ENCODE measurements around the gene PPP2R3B. TPM values are rescaled to one million over a fixed set of nuclear protein-coding genes. Genes with fewer than 3 reads are reported as not detected.

The PPP2R3B gene
- polyA plus RNA-seq, 1 donor (not counting 4 experiments of a cell fraction or from before 2014, with no cell fraction given), result 6.6 TPM

DNA sequence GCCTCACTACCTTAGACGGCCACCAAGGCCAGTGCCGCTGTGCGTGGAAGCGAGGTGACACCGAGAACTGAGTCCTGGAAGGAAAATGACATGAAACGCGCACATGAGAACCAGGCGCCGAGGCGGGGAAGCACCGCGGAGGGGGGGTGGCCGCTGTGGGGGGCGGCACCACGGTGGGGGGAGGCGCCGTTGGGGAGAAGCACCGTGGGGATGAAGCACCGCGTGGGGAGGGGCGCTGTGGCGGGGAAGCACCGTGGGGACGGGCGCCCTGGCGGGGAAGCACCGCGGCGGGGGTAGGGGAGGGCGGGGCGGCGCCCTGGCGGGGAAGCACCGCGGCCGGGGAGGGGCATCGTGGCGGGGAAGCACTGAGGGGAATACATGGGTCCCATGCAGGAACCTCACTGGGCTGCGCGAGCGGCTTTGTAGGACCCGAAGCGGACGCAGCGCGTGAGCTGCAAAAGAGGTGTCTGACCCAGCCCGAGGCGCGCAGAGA, 28.0 kb downstream of the PPP2R3B start:
- Histone ChIP-seq H3K4me3 (ENCODE audit: control insufficient read depth in 2 of 3, extremely low read depth in 1 of 3, insufficient read depth in 2 of 3, low read depth in 1 of 3, low read length in 3 of 3) (no peak overlapping the region), H3K27me3 (ENCODE audit: control insufficient read depth, extremely low read depth, insufficient read depth, low read length) (no peaks in the 10 kb centered on the region), H3K79me2 (ENCODE audit: control insufficient read depth, insufficient read depth, low read length) (no peaks in the 10 kb centered on the region), H3K4me2 (ENCODE audit: control insufficient read depth, extremely low read depth, insufficient read depth, low read depth, low read length) (no peak overlapping the region), H3K9me1 (ENCODE audit: control insufficient read depth, extremely low read depth, insufficient read depth, low read length) (no peaks in the 10 kb centered on the region), H2AFZ (ENCODE audit: control insufficient read depth, low read length) (no peak overlapping the region), H4K20me1 (ENCODE audit: control insufficient read depth, extremely low read depth, insufficient read depth, low read length) (no peaks in the 10 kb centered on the region), H3K9ac (ENCODE audit: control insufficient read depth, extremely low read depth, insufficient read depth, low read length) (no peak overlapping the region), H3K4me1 (ENCODE audit: control insufficient read depth, extremely low read depth, insufficient read depth, low read length) (no peaks in the 10 kb centered on the region), H3K27ac (ENCODE audit: control insufficient read depth, insufficient read depth, low read length) (no peak overlapping the region), H3K9me3 (ENCODE audit: control insufficient read depth, low read depth, low read length) (peaks cover 13% of the 10 kb centered on the region), H3K36me3 (ENCODE audit: control insufficient read depth in 2 of 2, extremely low read depth in 1 of 2, insufficient read depth in 2 of 2, low read length in 2 of 2) (peaks cover 3 to 6% of the 10 kb centered on the region in 2 experiments)
- DNase-seq (ENCODE audit: low read depth, low spot score), result no peak
- TF ChIP-seq CTCF (optimal IDR thresholded peaks at IDR 0.05 in 1 of 3, IDR thresholded peaks at IDR 0.05 in 1 of 3, conservative IDR thresholded peaks at IDR 0.05 in 1 of 3; ENCODE audit: extremely low read depth in 1 of 3, insufficient read depth in 2 of 3, low read length in 3 of 3) (no peak), EZH2 (IDR thresholded peaks at IDR 0.05; ENCODE audit: low read length) (no peak)
- FAIRE-seq, result no peak
- dilution Hi-C loops (cut with MboI; ENCODE audit: extremely low pct_ligation_motif_present, low sequenced_read_pairs), result no loop called here

DNA sequence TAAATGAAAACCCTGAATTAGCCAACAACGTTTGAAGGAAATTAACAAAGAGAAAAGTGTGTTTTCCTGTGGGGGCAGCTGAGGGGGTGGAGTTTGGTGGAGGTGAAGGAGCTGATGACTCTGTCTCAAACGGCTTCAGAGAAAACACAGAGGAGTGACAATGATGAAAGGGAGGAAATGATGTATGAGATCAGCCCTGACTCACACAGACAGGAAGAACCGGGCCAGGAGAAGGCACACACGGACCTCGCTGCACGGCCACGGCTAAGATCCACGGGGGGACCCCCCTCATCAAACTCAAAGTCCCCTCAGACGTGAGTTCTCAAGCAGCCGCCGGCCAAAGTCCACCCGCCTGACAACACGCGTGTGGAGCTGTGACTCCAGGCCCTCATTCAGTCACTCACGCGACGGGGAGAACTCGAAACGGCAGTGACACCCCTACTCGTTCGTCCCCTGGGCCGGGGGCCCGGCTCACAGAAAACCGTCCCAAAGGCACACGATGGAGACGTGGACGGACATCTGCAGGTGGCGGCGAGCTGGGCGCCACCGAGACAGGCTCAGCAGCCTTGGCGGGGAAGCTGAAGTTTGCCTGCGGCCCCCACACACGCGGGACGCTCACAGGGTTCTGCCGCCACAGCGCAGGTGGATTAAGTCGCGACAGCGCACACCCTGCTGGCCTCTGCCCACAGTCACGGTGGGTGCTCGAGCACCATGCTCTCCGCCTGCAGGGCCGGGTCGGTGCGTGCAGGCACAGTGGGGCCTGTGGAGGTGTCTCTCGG, 28.8 kb downstream of the PPP2R3B start:
- no peak overlapping the region for H3K4me2 ChIP-seq (ENCODE audit: control insufficient read depth, extremely low read depth, insufficient read depth, low read depth, low read length)
- dilution Hi-C loops (cut with MboI; ENCODE audit: extremely low pct_ligation_motif_present, low sequenced_read_pairs), result no loop called here
- H3K27me3 ChIP-seq (ENCODE audit: control insufficient read depth, extremely low read depth, insufficient read depth, low read length), result no peaks in the 10 kb centered on the region
- H3K9me1 ChIP-seq (ENCODE audit: control insufficient read depth, extremely low read depth, insufficient read depth, low read length), result no peaks in the 10 kb centered on the region
- no peaks in the 10 kb centered on the region for H3K79me2 ChIP-seq (ENCODE audit: control insufficient read depth, insufficient read depth, low read length)
- no peak overlapping the region for H2AFZ ChIP-seq (ENCODE audit: control insufficient read depth, low read length)
- TF ChIP-seq CTCF (optimal IDR thresholded peaks at IDR 0.05 in 1 of 3, IDR thresholded peaks at IDR 0.05 in 1 of 3, conservative IDR thresholded peaks at IDR 0.05 in 1 of 3; ENCODE audit: extremely low read depth in 1 of 3, insufficient read depth in 2 of 3, low read length in 3 of 3) (no peak), EZH2 (IDR thresholded peaks at IDR 0.05; ENCODE audit: low read length) (no peak)
- H3K27ac ChIP-seq (ENCODE audit: control insufficient read depth, insufficient read depth, low read length), result no peak overlapping the region
- peaks cover 3 to 6% of the 10 kb centered on the region in 2 experiments for H3K36me3 ChIP-seq (ENCODE audit: control insufficient read depth in 2 of 2, extremely low read depth in 1 of 2, insufficient read depth in 2 of 2, low read length in 2 of 2)
- H3K9ac ChIP-seq (ENCODE audit: control insufficient read depth, extremely low read depth, insufficient read depth, low read length), result no peak overlapping the region
- DNase-seq (ENCODE audit: low read depth, low spot score), result no peak
- peaks cover 6% of the 10 kb centered on the region for H3K9me3 ChIP-seq (ENCODE audit: control insufficient read depth, low read depth, low read length)
- H4K20me1 ChIP-seq (ENCODE audit: control insufficient read depth, extremely low read depth, insufficient read depth, low read length), result no peaks in the 10 kb centered on the region
- no peak for FAIRE-seq
- no peak overlapping the region for H3K4me3 ChIP-seq (ENCODE audit: control insufficient read depth in 2 of 3, extremely low read depth in 1 of 3, insufficient read depth in 2 of 3, low read depth in 1 of 3, low read length in 3 of 3)
- H3K4me1 ChIP-seq (ENCODE audit: control insufficient read depth, extremely low read depth, insufficient read depth, low read length), result no peaks in the 10 kb centered on the region
